CD4-positive, alpha-beta T cell (primary cell): ENCODE measurements around the gene GP1BA. TPM values are rescaled to one million over a fixed set of nuclear protein-coding genes. Genes with fewer than 3 reads are reported as not detected.

Experiments
- ATAC-seq: fragments of 200-7000 bp; cut with Tn5 transposase; one replicate; pipeline ENCODE4 v1.10.0; 2022; ENCODE audit warnings: mild to moderate bottlenecking; ENCODE audit not compliant: poor library complexity
- CTCF ChIA-PET: fragments of 350-600 bp; sonication (Branson Sonifier 250); formaldehyde crosslinking; loops from one replicate; lab custom pipeline; 2021; ENCODE audit warnings: antibody characterized with exemption, inconsistent platforms; lab: Charles Lee
- POLR2A ChIA-PET: fragments of 350-600 bp; sonication (Branson Sonifier 250); formaldehyde crosslinking; loops from one replicate; lab custom pipeline; 2021; ENCODE audit warnings: antibody characterized with exemption, inconsistent platforms; lab: Charles Lee
- DNase-seq, 14 experiments: peaks; one replicate each; pipeline ENCODE4 v3.0.0-alpha.2; 2013 to 2020; ENCODE audit warnings: mixed read lengths in 2 of 14
- H3K27ac ChIP-seq, 2 donors: one replicate each; pipeline versions ENCODE4 v1.5.1 to v1.7.0; 2013; ENCODE audit warnings: low read length in 2 of 2, low read depth in 1 of 2, mild to moderate bottlenecking in 1 of 2
- H3K27me3 ChIP-seq, 2 experiments: 1 replicate in 1 of 2; 2 replicates in 1 of 2; pipeline versions ENCODE4 v1.6.1 to v1.7.0; 2013; ENCODE audit warnings: low read length in 2 of 2, control low read depth in 1 of 2, mild to moderate bottlenecking in 1 of 2, moderate library complexity in 1 of 2; ENCODE audit not compliant: insufficient read depth in 2 of 2, control insufficient read depth in 1 of 2
- H3K36me3 ChIP-seq: one replicate; pipeline ENCODE4 v1.6.1; 2013; ENCODE audit warnings: low read length, control low read depth; ENCODE audit not compliant: insufficient read depth
- H3K4me1 ChIP-seq: one replicate; pipeline ENCODE4 v1.6.1; 2013; ENCODE audit warnings: low read length, control low read depth; ENCODE audit not compliant: insufficient read depth
- H3K4me3 ChIP-seq: one replicate; pipeline ENCODE4 v1.5.1; 2013; ENCODE audit warnings: mild to moderate bottlenecking, low read length, moderate library complexity
- H3K9me3 ChIP-seq, 2 experiments: 1 replicate in 1 of 2; 2 replicates in 1 of 2; pipeline versions ENCODE4 v1.6.1 to v1.7.0; 2013; ENCODE audit warnings: low read length in 2 of 2, mild to moderate bottlenecking in 2 of 2, control low read depth in 1 of 2, moderate library complexity in 1 of 2; ENCODE audit not compliant: control insufficient read depth in 1 of 2, insufficient read depth in 1 of 2
- H3K27ac Mint-ChIP-seq: one replicate; pipeline ENCODE4 v1.8.0; 2020; ENCODE audit warnings: mixed read lengths
- H3K27me3 Mint-ChIP-seq: one replicate; pipeline ENCODE4 v1.8.0; 2021; ENCODE audit warnings: mixed read lengths
- H3K36me3 Mint-ChIP-seq: one replicate; pipeline ENCODE4 v1.8.0; 2021; ENCODE audit warnings: low read depth, mixed read lengths
- H3K4me1 Mint-ChIP-seq: one replicate; pipeline ENCODE4 v1.8.0; 2021; ENCODE audit warnings: low read depth, mixed read lengths
- H3K4me3 Mint-ChIP-seq: one replicate; pipeline ENCODE4 v1.8.0; 2020; ENCODE audit warnings: mild to moderate bottlenecking, mixed read lengths
- H3K9me3 Mint-ChIP-seq: one replicate; pipeline ENCODE4 v1.8.0; 2020; ENCODE audit warnings: mixed read lengths
- intact Hi-C, 2 experiments: fragments of 100-400 bp; cut with DNase I in 1 of 2; cut with micrococcal nuclease in 1 of 2; formaldehyde crosslinking; loops; one replicate each; pipeline versions ENCODE4 v1.15.1 to v1.9.0; 2023 to 2025; cut with DNase I, micrococcal nuclease
- total RNA-seq, 174 experiments: library from RNA in 2 of 174; stranded (reverse) in 2 of 174; gene quantifications; one replicate each; pipeline ENCODE4 v1.2.3 and lab custom pipeline; 2021 to 2026
- TF ChIP-seq, protein P1 (sequence below): fragments of 200-600 bp; IDR thresholded peaks from one replicate; pipeline ENCODE4 v1.8.0; 2022; ENCODE audit warnings: antibody characterized with exemption, mild to moderate bottlenecking

The GP1BA gene
- total RNA-seq, 2 experiments from 2014 or later, result not detected

DNA sequence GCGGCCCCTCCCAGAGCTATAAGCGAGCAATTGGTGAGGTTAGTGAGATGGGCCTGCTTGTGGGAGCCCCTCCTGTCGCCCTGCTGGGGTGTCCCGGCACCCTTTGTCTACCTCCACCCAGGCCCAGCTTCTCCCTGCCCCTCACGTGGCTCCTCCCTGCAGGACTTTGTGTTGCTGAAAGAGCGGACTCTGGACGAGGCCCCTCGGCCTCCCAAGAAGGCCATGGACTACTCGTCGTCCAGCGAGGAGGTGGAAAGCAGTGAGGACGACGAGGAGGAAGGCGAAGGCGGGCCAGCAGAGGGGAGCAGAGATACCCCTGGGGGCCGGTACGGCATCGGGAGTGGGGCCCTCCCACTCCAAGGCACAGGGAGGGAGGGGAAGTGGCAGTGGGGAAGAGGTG is 38.8 kb upstream of the GP1BA start:
- peak in 1 of 14 experiments; percentile 30 for DNase-seq
- Histone ChIP-seq H3K27ac (no peak overlapping the region), H3K27me3 (no peaks in the 10 kb centered on the region), H3K4me1 (peaks cover 2% of the 10 kb centered on the region), H3K9me3 (no peaks in the 10 kb centered on the region), H3K36me3 (peaks cover 76% of the 10 kb centered on the region), H3K4me3 (no peak overlapping the region)
- ChIA-PET POLR2A (no interaction called here), CTCF (no interaction called here)
- TF ChIP-seq, protein P1, sequence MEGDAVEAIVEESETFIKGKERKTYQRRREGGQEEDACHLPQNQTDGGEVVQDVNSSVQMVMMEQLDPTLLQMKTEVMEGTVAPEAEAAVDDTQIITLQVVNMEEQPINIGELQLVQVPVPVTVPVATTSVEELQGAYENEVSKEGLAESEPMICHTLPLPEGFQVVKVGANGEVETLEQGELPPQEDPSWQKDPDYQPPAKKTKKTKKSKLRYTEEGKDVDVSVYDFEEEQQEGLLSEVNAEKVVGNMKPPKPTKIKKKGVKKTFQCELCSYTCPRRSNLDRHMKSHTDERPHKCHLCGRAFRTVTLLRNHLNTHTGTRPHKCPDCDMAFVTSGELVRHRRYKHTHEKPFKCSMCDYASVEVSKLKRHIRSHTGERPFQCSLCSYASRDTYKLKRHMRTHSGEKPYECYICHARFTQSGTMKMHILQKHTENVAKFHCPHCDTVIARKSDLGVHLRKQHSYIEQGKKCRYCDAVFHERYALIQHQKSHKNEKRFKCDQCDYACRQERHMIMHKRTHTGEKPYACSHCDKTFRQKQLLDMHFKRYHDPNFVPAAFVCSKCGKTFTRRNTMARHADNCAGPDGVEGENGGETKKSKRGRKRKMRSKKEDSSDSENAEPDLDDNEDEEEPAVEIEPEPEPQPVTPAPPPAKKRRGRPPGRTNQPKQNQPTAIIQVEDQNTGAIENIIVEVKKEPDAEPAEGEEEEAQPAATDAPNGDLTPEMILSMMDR, result no peak
- Mint-ChIP-seq H3K4me3 (no peak overlapping the region), H3K4me1 (peaks cover 8% of the 10 kb centered on the region), H3K36me3 (peaks cover 74% of the 10 kb centered on the region), H3K27ac (no peak overlapping the region), H3K27me3 (no peaks in the 10 kb centered on the region), H3K9me3 (no peaks in the 10 kb centered on the region)
- no peak for ATAC-seq
- intact Hi-C loops, result no loop called here

DNA sequence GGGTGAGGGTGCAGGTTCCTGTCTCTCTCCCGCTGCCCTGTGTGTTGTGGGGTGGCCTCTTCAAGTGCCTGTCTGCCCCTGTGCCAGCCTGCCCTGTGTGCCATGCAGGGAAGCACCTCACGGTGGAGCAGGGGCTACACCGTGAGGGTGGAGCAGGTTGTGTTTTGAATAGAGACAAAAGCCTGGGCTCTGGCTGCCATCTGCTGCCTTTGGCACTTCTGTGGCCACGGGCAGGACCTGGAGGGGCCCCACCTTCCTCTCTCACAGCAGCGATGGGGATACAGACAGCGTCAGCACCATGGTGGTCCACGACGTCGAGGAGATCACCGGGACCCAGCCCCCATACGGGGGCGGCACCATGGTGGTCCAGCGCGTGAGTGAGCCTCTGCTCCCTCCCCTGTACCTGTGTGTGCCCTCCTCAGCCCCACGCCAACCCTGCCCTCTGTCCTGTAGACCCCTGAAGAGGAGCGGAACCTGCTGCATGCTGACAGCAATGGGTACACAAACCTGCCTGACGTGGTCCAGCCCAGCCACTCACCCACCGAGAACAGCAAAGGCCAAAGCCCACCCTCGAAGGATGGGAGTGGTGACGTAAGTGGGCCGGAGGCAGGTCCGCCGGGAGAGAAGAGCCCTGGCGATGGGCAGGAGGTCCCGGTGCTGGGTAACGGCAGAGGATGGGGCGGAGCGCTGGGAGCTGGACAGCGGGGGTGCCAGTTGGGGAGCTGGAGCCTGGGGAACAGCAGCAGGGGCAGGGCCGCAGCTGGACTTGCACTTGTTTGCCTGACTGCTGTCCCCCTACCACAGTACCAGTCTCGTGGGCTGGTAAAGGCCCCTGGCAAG is 38.1 kb upstream of the GP1BA start:
- no peak overlapping the region for H3K27ac ChIP-seq
- ChIA-PET CTCF (no interaction called here), POLR2A (no interaction called here)
- H3K9me3 Mint-ChIP-seq, result no peaks in the 10 kb centered on the region
- no peaks in the 10 kb centered on the region for H3K27me3 ChIP-seq
- no peak overlapping the region for H3K4me3 ChIP-seq
- ATAC-seq (no peak), DNase-seq (peak in 1 of 14 experiments; percentile 30)
- H3K36me3 Mint-ChIP-seq, result peaks cover 72% of the 10 kb centered on the region
- H3K4me1 Mint-ChIP-seq, result peaks cover 12% of the 10 kb centered on the region
- intact Hi-C loops, result no loop called here
- no peak overlapping the region for H3K27ac Mint-ChIP-seq
- H3K27me3 Mint-ChIP-seq, result no peaks in the 10 kb centered on the region
- H3K36me3 ChIP-seq, result peaks cover 73% of the 10 kb centered on the region
- no peaks in the 10 kb centered on the region for H3K9me3 ChIP-seq
- no peak overlapping the region for H3K4me3 Mint-ChIP-seq
- TF ChIP-seq, protein P1, result no peak
- H3K4me1 ChIP-seq, result peaks cover 8% of the 10 kb centered on the region

DNA sequence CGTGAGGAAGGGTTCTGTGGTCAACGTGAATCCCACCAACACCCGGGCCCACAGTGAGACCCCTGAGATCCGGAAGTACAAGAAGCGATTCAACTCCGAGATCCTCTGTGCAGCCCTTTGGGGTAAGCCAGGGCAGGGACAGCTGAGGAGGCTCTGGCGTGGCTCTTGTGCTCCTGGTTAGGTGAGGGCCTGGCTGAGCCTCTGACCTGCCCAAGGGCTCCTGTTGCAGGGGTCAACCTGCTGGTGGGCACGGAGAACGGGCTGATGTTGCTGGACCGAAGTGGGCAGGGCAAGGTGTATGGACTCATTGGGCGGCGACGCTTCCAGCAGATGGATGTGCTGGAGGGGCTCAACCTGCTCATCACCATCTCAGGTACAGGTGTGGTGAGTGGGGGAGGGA is 37.0 kb upstream of the GP1BA start:
- ATAC-seq (no peak), DNase-seq (peak in 1 of 14 experiments; percentile 34)
- peaks cover 66% of the 10 kb centered on the region for H3K36me3 ChIP-seq
- peaks cover 5% of the 10 kb centered on the region for H3K27me3 Mint-ChIP-seq
- H3K27ac Mint-ChIP-seq, result no peak overlapping the region
- H3K4me3 ChIP-seq, result no peak overlapping the region
- no peaks in the 10 kb centered on the region for H3K27me3 ChIP-seq
- no peak overlapping the region for H3K4me3 Mint-ChIP-seq
- intact Hi-C loops, result no loop called here
- peaks cover 13% of the 10 kb centered on the region for H3K4me1 Mint-ChIP-seq
- H3K4me1 ChIP-seq, result peaks cover 15% of the 10 kb centered on the region
- no peaks in the 10 kb centered on the region for H3K9me3 ChIP-seq
- no peaks in the 10 kb centered on the region for H3K9me3 Mint-ChIP-seq
- POLR2A ChIA-PET, result no interaction called here
- TF ChIP-seq, protein P1, result no peak
- H3K36me3 Mint-ChIP-seq, result peaks cover 71% of the 10 kb centered on the region
- CTCF ChIA-PET, result interaction anchor here (1.2 kb wide), 1 partner anchor 105 kb away, joined by 4 read pairs; no protein-coding TSS in a partner anchor
- no peak overlapping the region for H3K27ac ChIP-seq
